ENCODE results near the gene PRR23A. TPM values are rescaled to one million over a fixed set of nuclear protein-coding genes. Genes with fewer than 3 reads are reported as not detected.

The PRR23A gene
- total and polyA plus RNA-seq, 4 donors: not detected

DNA sequence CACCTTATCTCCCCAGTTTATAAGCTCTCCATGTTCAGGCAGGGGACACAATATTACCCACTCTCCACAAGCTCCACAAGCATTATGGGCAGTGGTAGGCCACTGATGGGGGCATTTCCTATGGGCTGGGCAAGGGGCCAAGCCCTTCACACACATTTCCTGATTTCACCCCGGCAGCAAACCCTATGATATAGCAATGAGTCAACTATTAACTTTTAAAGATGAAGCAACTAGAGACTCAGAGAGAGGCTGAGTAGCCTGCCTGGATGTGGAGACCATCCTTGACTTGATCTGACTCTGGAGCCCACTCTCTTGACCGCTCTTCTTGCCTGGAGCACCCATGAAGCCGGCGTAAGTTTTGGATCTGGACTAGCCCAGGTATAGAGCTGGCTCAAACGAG lies 31.6 kb downstream of the PRR23A start:
- no peaks in the 10 kb centered on the region for H3K36me3 ChIP-seq (ENCODE audit: control insufficient read depth in 4 of 4, insufficient read depth in 3 of 4, low read depth in 1 of 4, low read length in 3 of 4)
- no peak overlapping the region for H3K4me3 ChIP-seq (ENCODE audit: low read depth in 1 of 3, low read length in 3 of 3)
- peaks cover 0 to 2% (median under 1%) of the 10 kb centered on the region in 4 donors for H3K4me1 ChIP-seq (ENCODE audit: control insufficient read depth in 4 of 4, insufficient read depth in 4 of 4, low read length in 3 of 4)
- peaks cover 0 to 2% (median 0%) of the 10 kb centered on the region in 4 donors for H3K27me3 ChIP-seq (ENCODE audit: control insufficient read depth in 4 of 4, insufficient read depth in 4 of 4, low read length in 3 of 4)
- no peak for TF ChIP-seq YY1 (IDR thresholded peaks at IDR 0.05)
- TF ChIP-seq, protein P1, sequence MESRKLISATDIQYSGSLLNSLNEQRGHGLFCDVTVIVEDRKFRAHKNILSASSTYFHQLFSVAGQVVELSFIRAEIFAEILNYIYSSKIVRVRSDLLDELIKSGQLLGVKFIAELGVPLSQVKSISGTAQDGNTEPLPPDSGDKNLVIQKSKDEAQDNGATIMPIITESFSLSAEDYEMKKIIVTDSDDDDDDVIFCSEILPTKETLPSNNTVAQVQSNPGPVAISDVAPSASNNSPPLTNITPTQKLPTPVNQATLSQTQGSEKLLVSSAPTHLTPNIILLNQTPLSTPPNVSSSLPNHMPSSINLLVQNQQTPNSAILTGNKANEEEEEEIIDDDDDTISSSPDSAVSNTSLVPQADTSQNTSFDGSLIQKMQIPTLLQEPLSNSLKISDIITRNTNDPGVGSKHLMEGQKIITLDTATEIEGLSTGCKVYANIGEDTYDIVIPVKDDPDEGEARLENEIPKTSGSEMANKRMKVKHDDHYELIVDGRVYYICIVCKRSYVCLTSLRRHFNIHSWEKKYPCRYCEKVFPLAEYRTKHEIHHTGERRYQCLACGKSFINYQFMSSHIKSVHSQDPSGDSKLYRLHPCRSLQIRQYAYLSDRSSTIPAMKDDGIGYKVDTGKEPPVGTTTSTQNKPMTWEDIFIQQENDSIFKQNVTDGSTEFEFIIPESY (IDR thresholded peaks at IDR 0.05): no peak
- TF ChIP-seq, protein P2, sequence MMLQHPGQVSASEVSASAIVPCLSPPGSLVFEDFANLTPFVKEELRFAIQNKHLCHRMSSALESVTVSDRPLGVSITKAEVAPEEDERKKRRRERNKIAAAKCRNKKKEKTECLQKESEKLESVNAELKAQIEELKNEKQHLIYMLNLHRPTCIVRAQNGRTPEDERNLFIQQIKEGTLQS (IDR thresholded peaks at IDR 0.05): no peak
- TF ChIP-seq, protein P3, sequence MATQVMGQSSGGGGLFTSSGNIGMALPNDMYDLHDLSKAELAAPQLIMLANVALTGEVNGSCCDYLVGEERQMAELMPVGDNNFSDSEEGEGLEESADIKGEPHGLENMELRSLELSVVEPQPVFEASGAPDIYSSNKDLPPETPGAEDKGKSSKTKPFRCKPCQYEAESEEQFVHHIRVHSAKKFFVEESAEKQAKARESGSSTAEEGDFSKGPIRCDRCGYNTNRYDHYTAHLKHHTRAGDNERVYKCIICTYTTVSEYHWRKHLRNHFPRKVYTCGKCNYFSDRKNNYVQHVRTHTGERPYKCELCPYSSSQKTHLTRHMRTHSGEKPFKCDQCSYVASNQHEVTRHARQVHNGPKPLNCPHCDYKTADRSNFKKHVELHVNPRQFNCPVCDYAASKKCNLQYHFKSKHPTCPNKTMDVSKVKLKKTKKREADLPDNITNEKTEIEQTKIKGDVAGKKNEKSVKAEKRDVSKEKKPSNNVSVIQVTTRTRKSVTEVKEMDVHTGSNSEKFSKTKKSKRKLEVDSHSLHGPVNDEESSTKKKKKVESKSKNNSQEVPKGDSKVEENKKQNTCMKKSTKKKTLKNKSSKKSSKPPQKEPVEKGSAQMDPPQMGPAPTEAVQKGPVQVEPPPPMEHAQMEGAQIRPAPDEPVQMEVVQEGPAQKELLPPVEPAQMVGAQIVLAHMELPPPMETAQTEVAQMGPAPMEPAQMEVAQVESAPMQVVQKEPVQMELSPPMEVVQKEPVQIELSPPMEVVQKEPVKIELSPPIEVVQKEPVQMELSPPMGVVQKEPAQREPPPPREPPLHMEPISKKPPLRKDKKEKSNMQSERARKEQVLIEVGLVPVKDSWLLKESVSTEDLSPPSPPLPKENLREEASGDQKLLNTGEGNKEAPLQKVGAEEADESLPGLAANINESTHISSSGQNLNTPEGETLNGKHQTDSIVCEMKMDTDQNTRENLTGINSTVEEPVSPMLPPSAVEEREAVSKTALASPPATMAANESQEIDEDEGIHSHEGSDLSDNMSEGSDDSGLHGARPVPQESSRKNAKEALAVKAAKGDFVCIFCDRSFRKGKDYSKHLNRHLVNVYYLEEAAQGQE (IDR thresholded peaks at IDR 0.05): no peak
- no peak for TF ChIP-seq EGR1 (IDR thresholded peaks at IDR 0.05; ENCODE audit: low read depth in 2 of 2)
- no peak for TF ChIP-seq NR2F2 (IDR thresholded peaks at IDR 0.05)
- TF ChIP-seq RAD21 (IDR thresholded peaks at IDR 0.05): no peak
- TF ChIP-seq FOXA2 (IDR thresholded peaks at IDR 0.05): no peak
- no peak for TF ChIP-seq SP1 (IDR thresholded peaks at IDR 0.05)
- TF ChIP-seq, protein P4, sequence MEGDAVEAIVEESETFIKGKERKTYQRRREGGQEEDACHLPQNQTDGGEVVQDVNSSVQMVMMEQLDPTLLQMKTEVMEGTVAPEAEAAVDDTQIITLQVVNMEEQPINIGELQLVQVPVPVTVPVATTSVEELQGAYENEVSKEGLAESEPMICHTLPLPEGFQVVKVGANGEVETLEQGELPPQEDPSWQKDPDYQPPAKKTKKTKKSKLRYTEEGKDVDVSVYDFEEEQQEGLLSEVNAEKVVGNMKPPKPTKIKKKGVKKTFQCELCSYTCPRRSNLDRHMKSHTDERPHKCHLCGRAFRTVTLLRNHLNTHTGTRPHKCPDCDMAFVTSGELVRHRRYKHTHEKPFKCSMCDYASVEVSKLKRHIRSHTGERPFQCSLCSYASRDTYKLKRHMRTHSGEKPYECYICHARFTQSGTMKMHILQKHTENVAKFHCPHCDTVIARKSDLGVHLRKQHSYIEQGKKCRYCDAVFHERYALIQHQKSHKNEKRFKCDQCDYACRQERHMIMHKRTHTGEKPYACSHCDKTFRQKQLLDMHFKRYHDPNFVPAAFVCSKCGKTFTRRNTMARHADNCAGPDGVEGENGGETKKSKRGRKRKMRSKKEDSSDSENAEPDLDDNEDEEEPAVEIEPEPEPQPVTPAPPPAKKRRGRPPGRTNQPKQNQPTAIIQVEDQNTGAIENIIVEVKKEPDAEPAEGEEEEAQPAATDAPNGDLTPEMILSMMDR (IDR thresholded peaks at IDR 0.05; ENCODE audit: low read depth, low read length, missing input control): no peak
- 80% methylated on average over 5 of the region's 5 CpGs for WGBS
- H3K9ac ChIP-seq (ENCODE audit: low read depth in 1 of 2, low read length in 2 of 2): no peak overlapping the region
- no peak for DNase-seq (ENCODE audit: low spot score)
- H3K27ac ChIP-seq (ENCODE audit: low read depth in 1 of 2, low read length in 2 of 2): no peak overlapping the region
- no peaks in the 10 kb centered on the region for H3K9me3 ChIP-seq (ENCODE audit: control insufficient read depth in 4 of 4, low read length in 3 of 4)

DNA sequence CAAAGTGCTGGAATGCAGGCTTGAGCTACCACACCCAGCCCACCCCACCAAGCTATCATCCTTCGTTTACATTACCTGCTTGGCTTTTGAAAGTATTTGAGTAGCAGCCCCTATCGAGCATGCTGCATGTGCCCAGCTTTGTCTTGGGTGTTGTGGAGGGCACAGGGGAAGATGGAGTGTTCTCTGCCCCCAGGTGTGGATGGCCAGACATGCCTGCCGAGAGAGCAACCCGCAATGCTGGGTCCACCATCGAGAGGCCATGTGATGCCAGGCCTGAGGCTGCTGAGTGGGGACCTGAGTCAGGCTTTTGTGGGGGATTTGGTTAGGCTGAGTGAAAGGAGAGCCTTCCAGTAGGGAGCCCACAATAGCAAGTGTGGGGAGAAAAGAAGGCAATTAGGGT lies 33.1 kb downstream of the PRR23A start:
- Histone ChIP-seq H3K9me3 (ENCODE audit: control insufficient read depth in 4 of 4, low read length in 3 of 4) (no peaks in the 10 kb centered on the region), H3K4me3 (ENCODE audit: low read depth in 1 of 3, low read length in 3 of 3) (no peak overlapping the region), H3K4me1 (ENCODE audit: control insufficient read depth in 4 of 4, insufficient read depth in 4 of 4, low read length in 3 of 4) (no peaks in the 10 kb centered on the region), H3K27me3 (ENCODE audit: control insufficient read depth in 4 of 4, insufficient read depth in 4 of 4, low read length in 3 of 4) (peaks cover 0 to 2% (median 0%) of the 10 kb centered on the region in 4 donors), H3K36me3 (ENCODE audit: control insufficient read depth in 4 of 4, insufficient read depth in 3 of 4, low read depth in 1 of 4, low read length in 3 of 4) (no peaks in the 10 kb centered on the region), H3K27ac (ENCODE audit: low read depth in 1 of 2, low read length in 2 of 2) (no peak overlapping the region), H3K9ac (ENCODE audit: low read depth in 1 of 2, low read length in 2 of 2) (no peak overlapping the region)
- no peak for TF ChIP-seq RAD21 (IDR thresholded peaks at IDR 0.05)
- TF ChIP-seq, protein P5, sequence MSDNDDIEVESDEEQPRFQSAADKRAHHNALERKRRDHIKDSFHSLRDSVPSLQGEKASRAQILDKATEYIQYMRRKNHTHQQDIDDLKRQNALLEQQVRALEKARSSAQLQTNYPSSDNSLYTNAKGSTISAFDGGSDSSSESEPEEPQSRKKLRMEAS (IDR thresholded peaks at IDR 0.05): no peak
- TF ChIP-seq FOXA1 (IDR thresholded peaks at IDR 0.05): no peak
- 92% methylated on average over 5 of the region's 5 CpGs for WGBS
- DNase-seq (ENCODE audit: low spot score): no peak

All from liver (tissue), 9 donors.